GM12864 (cell line): ENCODE data around the gene USH2A.

Source experiments
- DNase-seq: peaks from one replicate; pipeline ENCODE4 v3.0.0-alpha.2; 2011; ENCODE audit warnings: low read depth
- H3K4me3 ChIP-seq: 2 replicates; pipeline ENCODE4 v1.5.1; 2011; ENCODE audit warnings: mild to moderate bottlenecking, low read depth, low read length, control low read depth
- TF ChIP-seq, protein P1 (sequence below): IDR thresholded peaks from 2 replicates; pipeline ENCODE4 v1.5.1; 2011; ENCODE audit warnings: low read depth, mild to moderate bottlenecking, moderate library complexity, low read length, control low read depth, inconsistent platforms; ENCODE audit errors: missing control alignments

USH2A gene

DNA sequence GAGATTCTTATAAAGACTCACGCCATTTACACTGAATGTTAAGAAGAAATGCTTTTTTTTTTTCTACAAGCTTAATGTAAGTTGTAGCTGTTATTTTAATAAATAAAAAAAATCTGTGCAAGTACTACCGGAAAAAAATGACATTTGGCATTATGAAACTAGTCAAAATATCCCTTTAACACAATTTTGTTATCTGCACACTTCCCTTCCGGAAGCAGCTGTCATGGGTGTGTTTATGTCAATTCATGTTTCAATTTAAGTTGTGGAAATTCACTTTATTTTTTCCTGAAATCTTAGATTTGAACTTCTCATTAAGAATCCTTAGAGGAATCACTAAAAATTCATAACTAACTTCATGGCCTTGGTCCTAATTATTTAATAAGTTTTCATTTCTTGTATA, 548.0 kb downstream of the USH2A start:
- H3K4me3 ChIP-seq = no peak overlapping the region
- TF ChIP-seq, protein P1, sequence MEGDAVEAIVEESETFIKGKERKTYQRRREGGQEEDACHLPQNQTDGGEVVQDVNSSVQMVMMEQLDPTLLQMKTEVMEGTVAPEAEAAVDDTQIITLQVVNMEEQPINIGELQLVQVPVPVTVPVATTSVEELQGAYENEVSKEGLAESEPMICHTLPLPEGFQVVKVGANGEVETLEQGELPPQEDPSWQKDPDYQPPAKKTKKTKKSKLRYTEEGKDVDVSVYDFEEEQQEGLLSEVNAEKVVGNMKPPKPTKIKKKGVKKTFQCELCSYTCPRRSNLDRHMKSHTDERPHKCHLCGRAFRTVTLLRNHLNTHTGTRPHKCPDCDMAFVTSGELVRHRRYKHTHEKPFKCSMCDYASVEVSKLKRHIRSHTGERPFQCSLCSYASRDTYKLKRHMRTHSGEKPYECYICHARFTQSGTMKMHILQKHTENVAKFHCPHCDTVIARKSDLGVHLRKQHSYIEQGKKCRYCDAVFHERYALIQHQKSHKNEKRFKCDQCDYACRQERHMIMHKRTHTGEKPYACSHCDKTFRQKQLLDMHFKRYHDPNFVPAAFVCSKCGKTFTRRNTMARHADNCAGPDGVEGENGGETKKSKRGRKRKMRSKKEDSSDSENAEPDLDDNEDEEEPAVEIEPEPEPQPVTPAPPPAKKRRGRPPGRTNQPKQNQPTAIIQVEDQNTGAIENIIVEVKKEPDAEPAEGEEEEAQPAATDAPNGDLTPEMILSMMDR = no peak
- DNase-seq = no peak

DNA sequence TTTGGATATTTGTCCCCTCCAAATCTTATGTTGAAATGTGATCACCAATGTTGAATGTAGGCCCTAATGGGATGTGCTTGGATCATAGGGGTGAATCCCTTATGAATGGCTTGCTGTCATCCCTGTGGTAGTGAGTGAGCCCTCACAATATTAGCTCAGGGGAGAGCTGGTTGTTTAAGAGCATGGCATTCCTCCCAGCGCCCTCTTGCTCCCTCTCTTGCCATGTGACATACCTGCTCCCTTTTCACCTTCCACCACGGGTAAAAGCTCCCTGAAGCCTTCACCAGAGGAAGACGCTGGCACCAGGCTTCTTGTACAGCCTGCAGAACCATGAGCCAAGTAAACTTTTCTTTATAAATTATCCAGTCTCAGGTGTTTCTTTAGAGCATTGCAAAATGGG, 550.6 kb downstream of the USH2A start:
- H3K4me3 ChIP-seq = no peak overlapping the region
- DNase-seq = no peak
- TF ChIP-seq, protein P1 = no peak

DNA sequence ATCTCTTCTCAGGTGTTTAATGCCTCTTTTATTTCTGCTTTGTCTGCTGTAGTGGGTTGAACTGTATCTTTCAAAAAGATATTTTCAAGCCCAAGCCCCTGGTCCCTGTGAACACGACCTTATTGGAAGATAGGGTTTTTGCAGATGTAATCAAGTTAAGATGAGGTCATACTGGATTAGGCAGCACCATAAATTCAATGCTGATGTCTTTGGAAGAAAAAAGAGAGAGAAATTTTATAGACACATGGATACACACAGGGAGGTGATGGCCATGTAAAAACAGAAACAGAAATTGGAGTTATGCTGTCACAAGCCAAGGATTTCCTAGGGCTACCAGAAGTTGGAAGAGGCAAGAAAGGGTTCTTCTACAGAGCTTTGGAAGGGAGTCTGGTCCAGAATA, 554.7 kb downstream of the USH2A start:
- TF ChIP-seq, protein P1 = no peak
- no peak overlapping the region for H3K4me3 ChIP-seq
- no peak for DNase-seq

DNA sequence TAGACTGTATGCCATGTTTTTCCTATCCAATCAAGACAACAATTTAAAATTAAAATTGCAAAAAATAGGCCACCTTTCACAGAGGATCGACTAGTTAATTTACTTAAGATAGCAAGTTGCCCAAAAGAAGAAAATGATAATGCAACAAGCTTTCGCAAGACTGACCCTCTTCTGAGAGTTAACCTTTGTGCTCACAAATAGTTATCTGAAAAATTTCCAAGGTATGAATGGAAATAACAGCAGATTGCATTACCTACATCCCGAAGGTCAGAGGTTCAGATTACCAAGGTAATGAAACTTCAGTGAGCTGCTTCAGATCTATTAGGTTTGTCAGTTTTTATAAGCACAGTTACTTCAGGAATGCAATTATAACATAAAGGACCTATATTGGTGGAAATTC, 558.2 kb downstream of the USH2A start:
- H3K4me3 ChIP-seq = no peak overlapping the region
- no peak for DNase-seq
- TF ChIP-seq, protein P1 = no peak

DNA sequence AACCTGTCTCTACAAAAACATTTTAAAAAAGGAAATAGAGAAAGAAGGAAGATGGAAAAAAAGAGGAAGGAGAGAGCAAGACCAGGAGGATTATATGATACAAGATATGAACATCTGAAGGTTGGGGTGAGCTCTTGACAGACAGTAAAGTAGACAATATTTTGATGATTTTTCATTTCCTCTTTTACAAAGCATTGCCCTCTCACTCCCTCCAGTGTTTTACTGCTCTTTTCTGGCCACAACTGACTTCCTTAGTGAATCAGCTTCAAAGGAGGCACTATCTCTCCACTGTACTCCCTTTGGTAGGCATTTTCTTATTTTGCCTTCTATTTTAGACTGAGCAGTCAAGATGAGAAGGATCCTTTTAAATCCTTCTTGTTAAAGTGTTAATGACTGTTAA, 559.5 kb downstream of the USH2A start:
- TF ChIP-seq, protein P1 = no peak
- DNase-seq = no peak
- no peak overlapping the region for H3K4me3 ChIP-seq

DNA sequence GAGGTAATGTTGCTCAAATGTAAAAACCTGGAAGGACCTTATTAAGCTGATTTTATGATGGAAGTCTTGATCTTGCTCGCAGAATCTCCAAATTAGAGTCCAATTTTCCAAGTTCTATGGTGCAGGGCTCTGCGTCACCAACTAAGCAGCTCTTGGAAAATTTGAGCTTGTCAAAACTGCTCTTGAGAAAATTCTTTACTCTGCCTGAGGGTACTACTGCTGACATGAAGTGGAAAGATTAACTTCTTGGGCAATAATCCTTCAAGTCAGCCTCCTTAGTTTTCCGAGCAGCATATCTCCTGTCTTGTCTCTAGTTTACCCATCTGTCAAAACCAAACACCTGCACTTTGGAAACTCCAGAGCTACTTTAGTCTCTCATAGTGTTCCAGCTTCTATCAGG, 562.4 kb downstream of the USH2A start:
- TF ChIP-seq, protein P1 = no peak
- no peak overlapping the region for H3K4me3 ChIP-seq
- no peak for DNase-seq

DNA sequence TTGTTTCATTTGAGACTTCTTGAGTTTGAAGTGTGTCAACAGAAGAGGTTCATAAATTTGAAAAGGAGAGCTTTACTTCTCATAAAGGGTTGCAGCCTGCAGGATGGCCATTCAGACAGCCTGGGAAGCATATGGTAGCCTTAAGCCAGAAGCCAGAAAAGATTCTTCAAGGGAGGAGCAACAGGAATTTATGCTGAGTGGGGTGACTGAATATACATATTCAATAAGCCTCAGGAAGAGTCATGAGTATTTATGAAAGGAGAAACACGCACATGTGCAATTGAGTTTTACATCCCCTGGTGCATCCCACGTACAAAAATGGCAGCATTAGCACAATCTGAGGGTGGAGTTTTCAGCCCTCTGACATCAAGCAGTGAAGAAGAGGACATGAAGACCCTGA, 565.9 kb downstream of the USH2A start:
- H3K4me3 ChIP-seq = no peak overlapping the region
- TF ChIP-seq, protein P1 = no peak
- no peak for DNase-seq
